Skin epidermis (tissue), 12 donors: ENCODE data around the gene ZNF627.
"Not testable (repeated sequence)": the region's sequence is repeated elsewhere in the genome, so short reads cannot be mapped to it uniquely, and the experiment has no call there.

ENCODE experiments used
- H3K27ac ChIP-seq, 21 experiments: fragments of 200-600 bp; sonication (generic) in 11 of 21; one replicate each; pipeline ENCODE4 v1.5.0; 2020; ENCODE audit warnings: mild to moderate bottlenecking in 3 of 21, inconsistent platforms in 2 of 21, moderate library complexity in 2 of 21
- H3K4me3 ChIP-seq, 7 experiments: fragments of 200-600 bp; sonication (generic) in 2 of 7; one replicate each; pipeline ENCODE4 v1.5.0; 2020; ENCODE audit warnings: inconsistent platforms in 2 of 7, mild to moderate bottlenecking in 2 of 7, moderate library complexity in 1 of 7

Gene ZNF627

GRCh38 chr19:11617180-11618062, 20.1 kb downstream of the ZNF627 start:
- Histone ChIP-seq H3K4me3 (no peak overlapping the region), H3K27ac (no peak overlapping the region)

GRCh38 chr19:11620553-11620952, 23.3 kb downstream of the ZNF627 start:
- Histone ChIP-seq H3K4me3 (no peak overlapping the region), H3K27ac (no peak overlapping the region)

DNA sequence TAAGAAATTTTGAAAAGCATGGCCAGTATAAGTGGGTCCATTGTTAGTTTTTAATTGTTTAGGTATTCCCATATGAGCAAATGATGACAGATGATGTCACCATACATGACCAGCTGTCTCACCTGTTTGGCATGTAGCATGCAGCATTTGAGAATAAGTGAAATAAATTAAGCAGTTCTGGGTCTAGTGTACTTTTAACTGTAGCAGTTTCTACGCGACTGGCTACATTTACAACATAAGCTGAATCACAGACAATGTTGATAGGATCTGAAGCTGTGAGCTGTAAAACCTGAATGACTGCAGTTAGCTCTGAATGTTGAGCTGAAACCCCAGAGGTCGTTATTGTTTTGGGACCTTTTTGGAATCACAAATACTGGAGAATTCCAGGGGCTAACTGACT, 25.1 kb downstream of the ZNF627 start:
- H3K27ac ChIP-seq, H3K4me3 ChIP-seq: not testable (repeated sequence)

DNA sequence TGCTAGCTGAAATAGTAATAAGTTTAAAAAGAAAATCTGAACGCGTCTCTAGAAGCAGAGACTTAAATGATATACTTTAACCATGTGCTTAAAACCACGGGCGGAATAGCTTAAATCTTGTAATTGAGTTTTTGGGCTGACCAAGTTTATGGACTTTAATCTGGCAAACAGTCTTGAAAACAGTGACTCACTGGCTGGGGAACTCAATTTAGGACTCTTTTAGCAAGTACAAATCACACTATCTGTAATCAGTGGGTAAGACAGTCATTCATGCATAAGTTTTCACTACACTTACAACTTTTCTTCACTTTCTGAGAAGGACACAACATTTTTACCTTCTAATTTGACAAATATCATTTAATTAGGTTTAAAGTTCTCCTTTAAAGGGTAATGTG, 26.8 kb downstream of the ZNF627 start:
- Histone ChIP-seq H3K4me3 (peak overlapping the region in 1 of 7 experiments; percentile 43), H3K27ac (peak overlapping the region in 2 of 21 experiments; percentile 18 to 49)

- Histone ChIP-seq H3K4me3 (no peak overlapping the region), H3K27ac (no peak overlapping the region)
Observed at GRCh38 chr19:11626252-11626651, 29.0 kb downstream of the ZNF627 start.

GRCh38 chr19:11633223-11633622, 35.9 kb downstream of the ZNF627 start:
- Histone ChIP-seq H3K4me3 (no peak overlapping the region), H3K27ac (no peak overlapping the region)

DNA sequence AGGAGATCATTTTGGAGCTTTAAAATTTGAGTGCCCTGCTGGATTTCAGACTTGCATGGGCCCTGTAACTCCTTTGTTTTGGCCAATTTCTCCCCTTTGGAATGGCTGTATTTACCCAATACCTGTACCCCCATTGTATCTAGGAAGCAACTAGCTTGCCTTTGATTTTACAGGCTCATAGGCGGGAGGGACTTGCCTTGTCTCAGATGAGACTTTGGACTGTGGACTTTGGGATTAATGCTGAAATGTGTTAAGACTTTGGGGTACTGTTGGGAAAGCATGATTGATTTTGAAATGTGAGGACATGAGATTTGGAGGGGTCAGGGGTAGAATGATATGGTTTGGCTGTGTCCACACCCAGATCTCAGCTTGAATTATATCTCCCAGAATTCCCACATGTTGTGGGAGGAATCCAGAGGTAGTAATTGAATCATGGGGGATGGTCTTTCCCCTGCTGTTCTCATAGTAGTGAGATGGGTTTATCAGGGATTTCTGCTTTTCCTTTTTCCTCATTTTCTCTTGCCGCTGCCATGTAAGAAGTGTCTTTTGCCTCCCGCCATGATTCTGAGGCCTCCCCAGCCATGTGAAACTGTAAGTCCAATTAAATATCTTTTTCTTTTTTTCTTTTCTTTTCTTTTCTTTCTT, 36.9 kb downstream of the ZNF627 start:
- H3K27ac ChIP-seq, H3K4me3 ChIP-seq: not testable (repeated sequence)

GRCh38 chr19:11639245-11639601, 41.9 kb downstream of the ZNF627 start:
- H3K27ac ChIP-seq = no peak overlapping the region
- H3K4me3 ChIP-seq = peak overlapping the region in 6 of 7 experiments; percentile 50 to 76 (median 60)

- Histone ChIP-seq H3K27ac (peak overlapping the region in 18 of 21 experiments; percentile 9 to 74 (median 47)), H3K4me3 (peak overlapping the region; percentile 50 to 76 (median 62))
Observed at GRCh38 chr19:11639602-11640471, 42.6 kb downstream of the ZNF627 start.

DNA sequence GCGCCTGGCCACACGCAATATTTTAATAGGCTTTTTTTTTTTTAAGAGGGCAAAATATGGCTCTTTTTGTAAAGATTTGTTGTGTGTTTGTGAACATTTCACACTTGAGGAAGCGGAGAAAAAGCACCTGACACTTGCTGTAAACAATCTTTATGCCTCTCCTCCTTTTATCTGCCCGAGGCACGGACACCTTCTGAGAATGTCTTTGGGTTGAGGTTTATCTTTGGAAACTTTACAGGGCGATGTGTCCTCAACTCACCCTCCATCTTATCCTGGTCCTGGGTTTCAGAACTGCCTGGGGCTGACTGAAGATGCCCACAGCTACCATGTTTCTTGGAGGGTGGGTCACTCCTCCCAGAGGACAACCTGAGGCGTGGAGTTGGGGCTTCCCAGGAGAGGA, 44.0 kb downstream of the ZNF627 start:
- Histone ChIP-seq H3K27ac (no peak overlapping the region), H3K4me3 (no peak overlapping the region)

GRCh38 chr19:11642902-11643301, 45.6 kb downstream of the ZNF627 start:
- H3K27ac ChIP-seq = no peak overlapping the region
- H3K4me3 ChIP-seq = no peak overlapping the region

DNA sequence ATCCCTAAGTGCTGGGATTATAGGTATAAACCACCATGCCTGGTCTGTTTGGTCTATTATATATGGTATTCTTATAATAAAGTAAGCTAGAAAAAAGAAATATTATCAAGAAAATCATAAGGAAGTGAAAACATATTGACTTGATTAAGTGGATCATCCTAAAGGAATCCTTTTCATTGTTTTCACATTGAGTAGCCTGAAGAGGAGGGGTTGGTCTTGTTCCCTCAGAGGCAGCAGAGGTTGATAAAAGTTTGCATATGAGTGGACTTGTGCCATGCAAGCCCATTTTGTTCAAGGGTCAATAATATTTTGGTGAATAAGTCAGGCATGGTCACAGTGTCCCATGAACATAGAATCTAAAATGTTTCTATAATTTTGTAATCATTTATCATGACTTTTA, 52.7 kb downstream of the ZNF627 start:
- Histone ChIP-seq H3K4me3 (no peak overlapping the region), H3K27ac (no peak overlapping the region)

DNA sequence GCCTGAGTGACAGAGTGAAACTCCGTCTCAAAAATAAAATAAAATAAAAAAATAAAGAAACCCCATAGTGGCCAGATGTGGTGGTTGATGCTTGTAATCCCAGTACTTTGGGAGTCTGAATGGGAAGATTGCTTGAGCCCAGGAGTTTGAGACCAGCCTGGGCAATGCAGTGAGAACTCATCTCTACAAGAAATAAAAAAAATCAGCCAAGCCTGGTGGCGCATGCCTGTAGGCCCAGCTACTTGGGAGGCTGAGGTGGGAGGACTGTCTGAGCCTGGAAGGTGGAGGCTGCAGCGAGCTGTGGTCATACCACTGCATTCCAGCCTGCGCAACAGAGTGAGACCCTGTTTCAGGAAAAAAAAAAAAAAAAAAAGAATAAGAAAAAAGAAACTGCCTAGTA, 53.8 kb downstream of the ZNF627 start:
- Histone ChIP-seq H3K4me3 (no peak overlapping the region), H3K27ac (no peak overlapping the region)

DNA sequence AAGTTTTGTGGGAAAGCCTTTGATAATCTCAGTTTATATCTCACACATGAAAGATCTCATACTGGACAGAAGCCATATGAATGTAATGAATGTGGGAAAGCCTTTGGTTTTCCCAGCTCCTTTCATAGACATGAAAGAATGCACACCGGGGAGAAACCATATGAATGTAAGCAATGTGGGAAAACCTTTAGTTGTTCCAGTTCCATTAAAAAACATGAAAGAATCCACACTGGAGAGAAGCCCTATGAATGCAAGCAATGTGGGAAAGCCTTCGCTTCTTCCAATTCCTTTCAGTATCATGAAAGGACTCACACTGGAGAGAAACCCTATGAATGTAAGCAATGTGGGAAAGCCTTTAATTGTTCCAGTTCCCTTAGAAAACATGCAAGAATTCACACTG, 54.8 kb downstream of the ZNF627 start:
- H3K4me3 ChIP-seq = no peak overlapping the region
- H3K27ac ChIP-seq = no peak overlapping the region

DNA sequence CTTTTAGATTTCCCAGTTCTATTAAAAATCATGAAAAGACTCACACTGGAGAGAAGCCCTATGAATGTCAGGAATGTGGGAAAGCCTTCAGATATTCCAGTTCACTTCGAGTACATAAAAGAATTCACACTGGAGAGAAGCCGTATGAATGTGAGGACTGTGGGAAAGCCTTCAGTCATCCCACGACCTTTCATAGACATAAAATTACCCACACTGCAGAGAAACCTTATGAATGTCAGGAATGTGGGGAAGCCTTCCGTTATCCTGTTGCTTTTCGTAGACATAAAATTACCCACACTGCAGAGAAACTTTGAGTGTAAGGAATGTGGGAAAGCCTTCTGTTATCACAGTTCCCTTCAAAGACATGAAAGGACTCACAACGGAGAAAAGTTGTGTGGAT, 55.2 kb downstream of the ZNF627 start:
- Histone ChIP-seq H3K27ac (no peak overlapping the region), H3K4me3 (no peak overlapping the region)

DNA sequence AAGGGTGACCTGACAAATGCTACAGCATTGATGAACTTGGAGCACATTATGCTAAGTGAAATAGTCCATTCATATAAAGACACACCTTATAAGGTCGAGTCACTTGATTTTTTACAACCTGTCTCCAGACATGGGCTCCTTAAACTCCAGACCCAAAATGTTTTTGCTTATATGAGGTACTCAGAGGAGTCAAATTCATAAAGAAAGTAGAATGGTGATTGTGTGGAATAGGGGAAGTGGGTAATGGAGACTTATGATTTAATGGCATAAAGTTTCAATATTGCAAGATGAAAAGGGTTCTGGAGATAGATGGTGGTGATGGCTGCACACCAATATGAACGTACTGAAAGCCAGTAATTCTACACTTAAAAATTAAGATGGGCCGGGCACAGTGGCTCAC, 59.3 kb downstream of the ZNF627 start:
- Histone ChIP-seq H3K27ac (no peak overlapping the region), H3K4me3 (no peak overlapping the region)

DNA sequence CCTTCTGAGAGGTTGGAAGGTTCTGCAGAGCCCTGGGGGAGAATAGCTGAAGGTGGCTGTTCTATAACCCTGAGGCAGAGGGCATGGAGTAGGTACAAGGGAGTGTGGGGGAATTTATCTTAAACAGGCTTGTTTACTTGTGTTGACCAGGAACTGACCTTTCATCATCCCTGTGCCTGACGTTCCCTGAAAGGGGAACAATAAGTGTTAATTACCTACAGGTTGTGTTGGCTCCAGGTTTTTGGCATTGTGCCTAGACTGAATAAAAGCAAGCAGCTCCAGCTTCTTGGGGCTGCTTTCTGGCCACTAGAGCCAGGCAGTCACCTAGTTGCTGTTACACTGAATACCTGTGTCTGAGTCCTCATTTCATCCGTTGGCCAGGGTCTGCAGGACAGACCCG, 60.0 kb downstream of the ZNF627 start:
- Histone ChIP-seq H3K27ac (no peak overlapping the region), H3K4me3 (no peak overlapping the region)

GRCh38 chr19:11658970-11659369, 61.7 kb downstream of the ZNF627 start:
- Histone ChIP-seq H3K27ac (no peak overlapping the region), H3K4me3 (no peak overlapping the region)

DNA sequence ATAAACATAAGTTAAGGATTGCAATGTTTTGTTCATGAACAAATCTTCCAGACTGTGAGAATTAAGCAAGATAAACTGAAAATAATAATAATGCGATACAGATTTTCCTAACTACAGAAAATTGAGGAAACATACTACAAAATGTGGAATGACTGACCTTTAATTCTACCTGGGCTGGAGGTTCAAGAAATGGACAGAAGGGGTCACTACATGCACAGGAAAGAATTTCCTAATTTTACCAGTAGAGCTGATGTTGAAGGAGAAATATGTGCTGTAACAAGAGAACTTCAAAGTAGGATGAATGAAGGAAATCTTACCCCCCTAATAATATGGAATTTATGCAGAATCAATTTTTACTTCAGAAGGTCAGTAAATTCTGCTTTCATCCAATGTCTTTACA, 62.3 kb downstream of the ZNF627 start:
- no peak overlapping the region for H3K27ac ChIP-seq
- H3K4me3 ChIP-seq = no peak overlapping the region

DNA sequence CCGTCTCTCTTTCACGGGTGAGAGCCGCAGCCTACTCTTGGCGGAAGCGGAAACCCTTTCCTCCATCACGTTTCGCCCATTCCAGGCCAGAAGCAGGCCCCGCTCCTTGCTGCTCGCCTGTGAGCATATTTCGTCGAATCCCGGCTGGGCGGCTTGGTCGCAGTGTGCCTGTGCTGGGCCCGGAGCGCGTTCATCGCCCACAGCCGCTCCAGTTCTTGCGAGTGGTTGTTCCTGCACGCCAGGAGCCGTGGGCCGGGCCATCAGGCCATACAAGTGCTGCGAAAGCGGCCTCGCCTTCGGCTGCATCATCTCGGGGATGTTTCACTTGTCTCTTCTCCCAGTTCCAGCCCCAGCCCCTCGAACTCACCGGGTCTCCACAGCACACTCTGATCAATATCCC, 65.0 kb downstream of the ZNF627 start:
- H3K4me3 ChIP-seq = no peak overlapping the region
- H3K27ac ChIP-seq = no peak overlapping the region
